ENCODE measurements around the gene APOBEC2.

Gene APOBEC2

DNA sequence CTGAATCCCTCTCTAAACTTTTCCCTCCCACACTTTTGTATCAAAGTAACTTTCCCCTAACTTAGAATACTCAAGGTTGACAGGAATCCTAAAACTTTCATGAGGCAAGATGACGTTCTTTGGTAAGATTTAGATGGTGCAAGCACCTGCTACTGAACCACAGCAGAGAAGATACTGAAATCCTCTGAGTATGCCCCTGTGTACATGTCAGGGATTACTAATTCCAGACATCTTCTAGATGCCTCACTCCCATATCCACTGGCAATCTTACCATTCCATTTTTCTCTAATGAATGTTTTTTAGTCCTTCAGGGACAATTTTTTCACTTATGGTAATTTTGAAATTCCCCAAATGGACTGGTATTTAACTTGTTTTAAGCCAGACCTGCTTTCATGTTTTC is 9.1 kb downstream of the APOBEC2 start:
- no peak for DNase-seq

DNA sequence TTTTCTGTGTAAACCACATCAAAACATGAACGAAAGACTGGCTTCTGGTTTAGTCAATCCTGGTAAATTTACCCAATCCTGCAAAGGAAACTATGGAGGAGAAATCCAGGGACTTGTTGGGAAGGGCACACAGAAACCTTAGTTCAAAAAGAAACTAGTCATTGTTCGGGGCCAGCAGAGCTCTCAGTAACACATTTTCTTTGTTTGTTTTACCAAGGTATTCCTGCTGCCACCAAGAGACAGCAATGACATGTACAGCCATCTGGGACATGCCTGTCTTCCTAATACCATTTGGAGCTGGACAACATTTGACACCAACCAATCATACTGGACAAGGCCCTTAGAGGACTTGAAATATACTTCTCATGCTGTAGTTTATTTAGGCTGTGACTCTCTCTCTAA is 10.9 kb downstream of the APOBEC2 start:
- DNase-seq = no peak

DNA sequence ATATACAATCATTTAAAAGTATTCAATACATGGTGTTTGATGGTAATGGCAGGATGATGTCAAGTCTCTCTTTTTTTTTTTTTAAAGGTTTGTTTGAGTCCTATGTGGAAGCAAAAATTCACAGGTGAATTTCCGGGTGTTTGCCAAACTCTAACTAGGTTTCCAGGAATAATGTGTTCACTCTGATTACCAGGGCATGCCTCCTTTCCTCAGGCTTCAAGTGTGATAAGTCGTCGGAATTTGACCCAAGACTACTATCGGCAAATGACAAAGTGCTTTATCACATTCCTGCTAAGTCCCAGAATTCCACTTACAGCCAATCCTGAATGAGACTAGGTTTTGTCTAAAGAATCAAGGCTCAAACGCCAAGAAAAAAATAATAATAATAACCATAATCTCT is 11.8 kb downstream of the APOBEC2 start:
- no peak for DNase-seq

DNA sequence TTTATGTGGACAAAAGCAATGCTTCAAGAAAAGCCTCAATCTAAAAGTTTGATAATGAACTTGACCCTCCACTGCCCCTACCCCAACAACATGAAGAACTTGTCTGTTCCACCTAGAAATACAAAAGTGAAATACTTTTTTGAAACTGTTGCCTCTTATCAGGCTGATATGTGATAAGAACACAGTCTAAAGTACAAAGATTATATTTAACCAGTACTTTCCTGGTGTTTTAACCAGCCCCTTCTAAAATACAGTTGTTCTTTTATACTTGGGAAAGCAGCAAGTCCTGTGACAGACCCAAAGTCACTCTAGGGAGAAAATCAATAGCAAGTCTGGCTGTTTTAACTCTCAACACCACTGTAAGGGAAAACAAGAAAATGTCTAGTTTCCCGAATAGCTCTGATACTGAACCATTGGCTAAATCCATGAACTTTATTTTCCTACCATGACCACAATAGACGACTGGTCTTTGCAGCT is 12.6 kb downstream of the APOBEC2 start:
- DNase-seq = no peak

DNA sequence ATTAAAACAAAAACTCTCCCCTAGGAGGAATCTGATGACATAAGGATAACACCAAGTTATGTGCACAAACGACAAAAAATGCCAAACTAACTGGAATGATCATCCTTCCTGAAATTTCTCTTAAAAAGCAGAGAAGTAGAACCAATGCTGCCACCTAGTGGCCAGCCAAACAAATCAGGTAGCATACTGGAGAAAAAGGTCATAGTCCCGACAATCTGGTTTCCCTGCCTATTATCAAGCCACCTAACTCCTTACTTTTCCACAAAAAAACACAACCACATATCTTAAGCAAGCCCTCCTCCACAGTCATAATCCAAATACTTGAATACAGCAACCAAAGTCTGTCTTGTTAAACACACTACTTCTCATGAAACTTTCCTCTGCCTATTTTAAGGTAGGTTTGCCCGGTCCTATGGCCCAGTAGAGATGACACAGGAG is 13.9 kb downstream of the APOBEC2 start:
- DNase-seq = peak; percentile 91

DNA sequence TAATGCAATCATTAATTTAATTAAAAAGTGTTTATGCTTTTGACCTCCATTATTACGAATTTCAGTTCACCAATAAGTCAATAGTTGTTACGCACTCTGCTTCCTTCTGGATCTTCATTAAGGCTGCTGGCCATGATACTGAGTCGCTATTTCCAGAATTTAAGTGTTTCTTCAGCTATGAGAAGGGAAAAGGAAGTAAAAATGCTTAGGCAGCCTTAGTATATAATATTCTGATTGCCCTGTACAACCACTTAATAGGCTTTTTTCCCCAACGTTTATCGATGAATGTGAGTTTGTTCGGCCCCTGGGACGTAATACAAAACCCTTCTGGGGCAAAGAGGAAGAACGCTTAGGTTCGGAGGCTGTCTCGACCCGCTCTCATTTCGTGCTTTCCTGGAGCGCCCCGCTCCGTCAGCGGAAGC is 18.5 kb downstream of the APOBEC2 start:
- no peak for DNase-seq

DNA sequence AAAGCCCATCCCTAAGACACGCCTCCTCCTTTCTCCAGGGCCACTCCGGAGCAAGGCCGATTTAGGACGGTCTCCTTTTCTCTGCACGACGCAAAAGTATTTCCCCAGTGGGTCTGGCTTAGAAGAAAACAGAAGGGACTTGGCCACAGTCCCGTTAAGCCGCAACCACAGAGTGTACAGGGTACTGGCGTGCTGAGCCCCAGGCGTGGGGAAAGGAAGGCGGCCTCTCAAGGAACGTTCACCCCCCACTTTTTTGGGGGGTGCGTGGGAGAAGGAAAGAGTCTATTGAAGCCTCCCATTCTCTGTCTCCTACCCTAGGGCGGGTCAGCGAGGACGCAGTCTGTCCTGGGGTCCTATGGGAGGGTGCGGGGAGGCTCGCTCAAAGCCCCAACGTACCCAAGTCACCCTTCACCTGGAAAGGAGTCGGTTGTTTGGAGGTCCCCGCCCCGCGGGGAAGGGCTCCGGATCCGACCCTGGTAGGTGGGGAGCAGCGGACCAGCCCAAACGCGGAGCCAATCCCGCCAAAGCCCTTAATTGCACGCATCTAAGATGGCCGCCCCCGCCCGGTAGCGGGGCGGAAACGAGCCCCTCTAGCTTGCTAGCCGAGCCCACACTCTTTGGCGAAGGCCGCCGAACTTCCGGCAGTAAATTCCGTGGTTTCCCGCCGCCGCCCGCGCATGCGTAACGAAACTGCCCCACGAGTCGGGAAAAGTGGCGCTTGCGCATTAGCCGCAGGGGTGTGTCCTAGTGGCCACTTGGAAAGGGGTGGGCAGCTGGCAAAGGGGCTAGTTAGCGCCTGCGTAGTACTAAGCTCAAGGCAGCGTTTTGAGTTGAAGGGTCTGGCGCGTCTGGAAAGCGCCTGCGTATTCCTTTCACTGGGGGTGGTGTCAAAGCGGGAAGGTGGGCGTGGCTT is 19.2 kb downstream of the APOBEC2 start, which contains the start of gene OARD1:
TSS of gene OARD1 (minus strand) at position 434 of the 913 bp plus-strand sequence. CDS start 722 bp downstream, outside the sequence.
- DNase-seq = peak; percentile 100

DNA sequence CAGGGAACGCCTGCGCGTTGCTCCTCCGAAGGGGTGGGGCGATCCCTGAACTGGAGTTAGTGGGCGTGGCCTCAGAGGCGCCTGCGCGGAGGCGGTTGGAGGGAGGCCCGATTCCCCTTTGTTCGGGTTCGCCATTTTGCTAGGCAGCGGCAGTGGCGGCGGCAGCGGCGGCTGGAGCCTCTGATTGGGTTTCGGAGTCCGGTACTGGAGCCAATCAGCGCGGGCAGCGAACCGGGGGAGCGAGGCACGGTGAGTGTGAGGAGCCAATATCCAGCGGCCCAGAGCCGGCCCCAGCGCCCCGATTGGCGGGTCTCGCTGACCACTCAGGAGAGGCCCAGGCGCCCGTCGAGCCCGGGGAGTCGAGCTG is 19.8 kb downstream of the APOBEC2 start, which contains the start of gene NFYA:
TSS of gene NFYA (plus strand) at position 139 of the 367 bp plus-strand sequence. CDS start 6,116 bp downstream, outside the sequence.
- no peak for DNase-seq

DNA sequence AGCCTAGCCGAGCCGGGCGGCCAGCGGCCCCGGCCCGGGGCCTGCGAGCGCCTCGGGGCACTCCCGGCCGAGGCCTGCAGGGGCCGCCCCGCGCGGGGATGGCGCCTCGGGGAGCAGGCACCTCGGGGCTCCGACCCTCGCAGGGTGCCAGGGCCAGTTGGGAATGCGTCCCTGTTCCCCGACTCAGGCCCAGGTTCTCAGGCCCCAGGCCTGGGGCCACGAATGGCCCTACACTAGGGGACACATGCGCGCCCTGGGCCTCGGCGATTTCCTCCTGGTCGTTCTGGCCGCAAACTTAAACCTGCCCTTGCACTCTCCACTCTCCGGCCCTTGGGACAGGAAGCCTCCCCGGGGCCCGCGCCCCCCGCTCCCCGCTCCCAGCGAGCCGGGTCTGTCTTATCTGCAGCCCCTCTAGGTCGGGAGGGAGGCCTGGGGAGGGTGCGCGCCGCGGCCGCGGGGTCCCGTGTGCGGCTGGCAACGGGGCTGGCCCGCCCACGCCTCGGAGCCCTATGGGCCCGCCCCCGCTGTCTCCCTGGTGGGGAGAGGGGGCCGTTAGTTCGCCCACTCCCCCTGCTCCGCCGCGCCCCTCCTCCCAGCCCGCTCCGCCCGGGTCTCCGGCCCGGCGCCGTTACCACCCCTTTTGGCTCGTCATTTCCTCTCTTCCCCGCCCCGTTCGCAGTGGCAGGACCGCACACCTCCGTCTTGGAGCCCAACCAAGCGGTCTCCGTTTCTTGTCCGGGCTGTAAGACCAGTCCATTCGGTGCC is 20.4 kb downstream of the APOBEC2 start:
- DNase-seq = peak; percentile 93

DNA sequence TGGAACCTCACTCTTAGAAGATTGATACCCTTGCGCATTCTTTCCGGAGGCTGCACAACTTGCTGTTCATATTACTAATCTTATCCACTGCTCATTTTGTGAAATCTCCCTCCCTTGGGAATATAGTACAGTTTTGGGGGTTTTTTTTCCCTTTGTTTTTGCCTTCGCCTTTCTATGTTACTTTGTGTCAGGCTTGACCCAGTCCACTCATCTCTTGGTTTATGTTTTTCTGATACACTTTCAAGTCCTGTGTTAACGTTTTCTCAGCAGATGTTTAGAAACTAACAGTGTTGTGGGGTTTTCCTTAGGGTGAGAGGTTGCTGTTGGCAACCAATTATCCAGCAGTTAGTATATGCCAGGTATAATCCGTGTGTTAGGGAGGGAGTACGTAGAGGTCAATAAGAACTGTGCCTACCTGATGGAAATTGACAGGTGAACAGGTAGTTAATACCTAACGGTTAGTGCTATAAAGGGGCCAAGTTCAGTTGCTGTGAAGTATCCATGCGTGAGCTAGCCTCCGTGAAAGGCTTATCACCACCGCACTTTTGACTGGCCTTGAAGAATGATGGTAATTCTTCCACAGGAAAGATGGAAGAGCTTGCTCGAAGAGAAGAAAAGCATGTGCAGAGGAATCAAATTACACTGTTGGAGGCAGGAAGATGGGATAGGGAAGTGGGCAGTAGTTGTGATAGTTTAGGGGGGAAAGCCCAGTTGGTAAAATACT is 21.1 kb downstream of the APOBEC2 start:
- peak; percentile 49 for DNase-seq

DNA sequence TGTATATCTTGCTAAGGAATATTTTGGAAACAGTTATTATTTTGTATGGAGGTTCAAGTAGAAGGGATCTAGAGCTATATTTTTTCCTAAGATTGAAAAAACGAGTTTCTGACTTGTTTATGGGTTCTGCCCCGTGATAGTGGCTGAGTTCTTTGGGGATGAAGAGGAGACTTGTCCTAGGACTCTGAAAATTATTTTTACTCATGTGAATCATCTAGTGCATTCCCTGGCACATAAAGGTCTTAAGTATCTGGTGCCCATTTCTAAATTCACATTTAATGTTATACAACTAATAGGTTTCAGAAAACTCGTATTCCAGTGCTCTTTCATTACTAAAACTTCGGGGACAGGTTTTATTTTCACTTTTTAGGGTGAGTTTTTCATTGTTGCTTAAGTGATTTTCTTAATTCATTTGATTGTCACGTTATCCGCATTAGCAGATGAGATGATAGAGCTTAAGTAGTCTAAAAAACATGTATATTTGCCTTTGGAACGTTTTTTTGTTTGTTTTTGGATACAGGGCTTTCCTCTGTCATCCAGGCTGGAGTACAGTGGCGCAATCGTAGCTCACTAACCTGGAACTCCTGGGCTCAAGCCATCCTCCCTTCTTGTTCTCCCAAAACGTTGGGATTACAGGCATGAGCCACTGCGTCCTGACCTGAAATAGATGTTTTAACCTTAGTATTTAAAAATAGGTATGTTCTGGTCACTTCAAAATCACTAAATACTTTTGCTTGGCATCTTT is 21.9 kb downstream of the APOBEC2 start:
- DNase-seq = no peak

DNA sequence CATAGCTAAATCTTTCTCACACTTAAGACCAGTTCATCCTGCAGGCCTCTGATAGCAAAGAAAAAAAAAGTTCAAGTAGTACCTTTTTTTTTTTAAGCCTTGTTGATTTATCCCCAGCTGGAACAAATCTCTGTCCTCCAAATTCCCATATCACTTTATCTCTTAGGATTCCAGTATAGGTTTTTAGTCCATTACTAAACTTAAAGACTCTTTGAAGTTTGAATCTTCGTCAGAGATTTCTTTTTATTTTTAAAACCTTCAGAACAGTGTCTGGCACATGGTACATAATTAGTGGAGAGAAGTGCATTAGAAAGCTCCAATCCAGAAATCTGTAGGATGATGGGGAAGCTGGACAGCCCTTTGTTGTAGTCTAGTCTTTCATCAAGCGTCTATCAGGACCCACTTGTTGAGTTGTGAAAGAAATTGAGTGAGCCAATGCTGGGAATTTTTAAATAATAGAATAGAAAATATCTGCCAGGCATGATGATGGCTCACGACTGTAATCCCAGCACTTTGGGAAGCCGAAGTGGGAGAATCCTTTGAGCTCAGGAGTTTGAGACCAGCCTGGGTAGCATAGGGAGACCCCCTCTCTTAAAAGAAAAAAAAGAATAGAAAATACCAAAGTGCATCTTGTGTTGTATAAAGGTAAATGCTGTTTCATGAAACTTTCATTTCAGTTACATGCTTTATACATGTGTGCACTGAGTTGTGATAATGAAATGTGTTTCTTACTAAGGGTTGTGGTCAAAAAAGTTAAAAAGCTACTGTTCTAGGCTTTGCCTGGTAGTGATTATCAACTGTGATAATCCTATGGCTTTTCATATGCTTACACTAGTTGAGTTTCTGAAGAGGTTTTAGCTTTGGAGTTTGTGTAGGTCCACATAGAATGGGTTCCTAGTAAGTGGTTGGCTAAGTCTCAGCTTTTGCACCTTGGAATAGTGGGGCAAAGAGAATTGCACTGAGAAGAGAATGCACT is 22.9 kb downstream of the APOBEC2 start:
- peak; percentile 50 for DNase-seq

DNA sequence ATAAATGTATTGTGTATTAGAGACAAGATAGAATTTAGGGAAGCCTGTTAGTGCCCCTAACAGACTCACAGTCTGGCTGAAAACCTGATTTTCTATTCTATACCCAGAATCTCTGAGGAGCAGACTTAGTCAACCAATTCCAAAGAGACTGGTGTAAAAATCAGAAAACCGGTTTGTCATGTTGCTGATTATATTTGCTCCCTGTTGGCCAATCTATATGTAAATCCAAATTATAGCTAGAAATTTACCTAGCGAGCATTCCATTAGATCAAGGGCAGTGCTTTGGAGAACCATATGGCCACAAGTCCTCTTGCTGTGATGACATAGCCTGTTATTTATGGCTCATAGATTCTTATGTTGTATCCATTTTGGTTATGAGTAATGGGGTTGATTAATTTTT is 24.5 kb downstream of the APOBEC2 start:
- DNase-seq = no peak

DNA sequence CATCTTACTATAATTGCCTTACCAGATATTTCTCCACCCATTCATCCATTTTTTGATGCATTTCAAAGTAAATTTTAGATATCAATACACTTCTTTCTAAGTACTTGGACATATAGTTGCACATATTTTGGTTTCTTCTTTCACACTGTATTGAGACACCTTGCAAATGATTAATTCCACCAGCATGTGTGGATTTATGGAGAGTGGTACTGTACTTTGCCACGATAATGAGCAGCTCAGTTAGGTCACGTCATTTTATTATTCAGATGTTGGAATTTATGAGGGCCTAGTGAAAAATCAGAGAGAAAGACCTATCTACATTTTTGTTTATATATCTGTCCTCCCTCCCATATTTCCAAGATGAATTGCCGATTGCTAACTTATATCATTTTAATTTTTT is 25.1 kb downstream of the APOBEC2 start:
- no peak for DNase-seq

DNA sequence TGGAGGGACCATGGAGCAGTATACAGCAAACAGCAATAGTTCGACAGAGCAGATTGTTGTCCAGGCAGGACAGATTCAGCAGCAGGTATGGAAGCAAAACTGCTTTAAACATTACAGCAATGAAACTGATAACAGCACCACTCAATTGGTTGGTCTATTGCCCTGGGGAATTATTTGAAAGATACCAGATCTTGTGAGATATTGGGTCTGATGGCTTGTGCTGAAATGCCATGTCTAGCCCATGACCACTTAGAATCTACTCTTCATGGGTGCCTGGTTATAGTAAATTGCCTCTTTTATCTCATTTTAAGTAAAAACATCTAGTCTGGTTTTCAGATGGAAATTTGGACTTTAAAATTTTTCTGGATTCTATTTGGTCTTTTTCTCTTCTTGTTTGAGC is 26.1 kb downstream of the APOBEC2 start:
- no peak for DNase-seq

DNA sequence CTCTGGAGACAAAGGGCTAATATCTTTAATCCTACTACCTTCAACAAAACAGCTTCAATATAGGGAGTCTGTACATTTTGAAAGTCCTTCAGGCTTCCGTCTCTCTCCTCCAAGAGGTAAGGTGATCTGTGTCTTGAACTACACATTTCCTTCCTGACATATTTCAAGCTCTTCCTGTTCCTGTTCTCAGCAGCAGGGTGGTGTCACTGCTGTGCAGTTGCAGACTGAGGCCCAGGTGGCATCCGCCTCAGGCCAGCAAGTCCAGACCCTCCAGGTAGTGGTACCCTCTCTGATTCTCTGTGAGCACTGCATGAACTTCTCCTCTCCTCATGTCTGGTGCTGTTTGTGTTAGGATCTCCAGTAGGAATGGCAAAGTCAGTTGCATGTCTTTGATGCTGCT is 27.6 kb downstream of the APOBEC2 start:
- no peak for DNase-seq

DNA sequence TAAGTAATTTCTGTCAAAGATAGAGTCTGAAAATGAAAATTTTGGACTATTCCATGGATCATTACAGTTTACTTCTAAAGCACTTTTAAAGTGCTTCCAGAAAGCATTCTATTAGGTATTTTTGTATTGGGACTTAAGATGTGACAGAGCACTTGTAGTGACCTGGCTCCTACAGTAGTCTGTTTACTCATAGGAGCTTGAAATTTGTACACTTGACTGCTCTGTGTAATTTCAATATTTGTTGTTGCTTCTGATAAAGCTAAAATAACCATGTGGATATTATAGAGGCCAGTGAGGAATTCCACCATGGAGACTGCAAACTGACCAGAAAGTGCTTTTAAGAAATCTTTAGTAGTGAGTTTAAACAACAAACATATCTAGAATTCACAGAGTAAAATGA is 30.1 kb downstream of the APOBEC2 start:
- no peak for DNase-seq

DNA sequence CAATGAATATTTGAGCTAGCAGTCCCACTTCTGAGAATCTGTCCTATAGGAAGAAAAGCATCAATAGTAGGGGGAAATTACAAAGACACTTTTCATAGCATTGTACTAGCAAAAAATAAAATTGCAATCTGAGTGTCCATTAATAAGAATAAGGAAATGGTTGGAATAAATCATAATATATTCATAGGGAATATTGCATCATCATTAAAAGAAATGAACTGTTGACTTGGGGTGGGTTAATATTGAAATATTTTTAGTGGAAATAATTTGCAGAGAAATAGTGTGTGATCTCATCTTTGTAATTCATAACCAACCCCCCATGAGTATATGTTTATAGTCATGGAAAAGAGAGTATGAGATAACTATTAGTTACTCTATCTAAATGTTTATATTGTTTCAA is 32.2 kb downstream of the APOBEC2 start:
- DNase-seq = no peak

DNA sequence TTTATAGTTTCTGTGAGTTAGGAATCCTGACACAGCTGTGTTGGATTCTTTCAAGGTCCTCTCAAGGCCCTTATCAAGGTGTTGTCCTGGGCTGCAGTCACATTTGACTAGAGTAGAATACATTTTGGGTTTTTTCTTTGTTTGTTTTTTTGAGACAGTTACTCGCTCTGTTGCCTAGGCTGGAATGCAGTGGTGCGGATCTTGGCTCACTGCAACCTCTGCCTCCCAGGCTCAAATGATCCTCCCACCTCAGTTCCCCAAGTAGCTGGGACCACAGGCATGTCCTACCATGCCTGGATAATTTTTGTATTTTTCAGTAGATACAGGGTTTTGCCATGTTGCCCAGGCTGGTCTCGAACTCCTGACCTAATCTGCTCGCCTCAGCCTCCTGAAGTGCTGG is 35.4 kb downstream of the APOBEC2 start:
- no peak for DNase-seq

DNA sequence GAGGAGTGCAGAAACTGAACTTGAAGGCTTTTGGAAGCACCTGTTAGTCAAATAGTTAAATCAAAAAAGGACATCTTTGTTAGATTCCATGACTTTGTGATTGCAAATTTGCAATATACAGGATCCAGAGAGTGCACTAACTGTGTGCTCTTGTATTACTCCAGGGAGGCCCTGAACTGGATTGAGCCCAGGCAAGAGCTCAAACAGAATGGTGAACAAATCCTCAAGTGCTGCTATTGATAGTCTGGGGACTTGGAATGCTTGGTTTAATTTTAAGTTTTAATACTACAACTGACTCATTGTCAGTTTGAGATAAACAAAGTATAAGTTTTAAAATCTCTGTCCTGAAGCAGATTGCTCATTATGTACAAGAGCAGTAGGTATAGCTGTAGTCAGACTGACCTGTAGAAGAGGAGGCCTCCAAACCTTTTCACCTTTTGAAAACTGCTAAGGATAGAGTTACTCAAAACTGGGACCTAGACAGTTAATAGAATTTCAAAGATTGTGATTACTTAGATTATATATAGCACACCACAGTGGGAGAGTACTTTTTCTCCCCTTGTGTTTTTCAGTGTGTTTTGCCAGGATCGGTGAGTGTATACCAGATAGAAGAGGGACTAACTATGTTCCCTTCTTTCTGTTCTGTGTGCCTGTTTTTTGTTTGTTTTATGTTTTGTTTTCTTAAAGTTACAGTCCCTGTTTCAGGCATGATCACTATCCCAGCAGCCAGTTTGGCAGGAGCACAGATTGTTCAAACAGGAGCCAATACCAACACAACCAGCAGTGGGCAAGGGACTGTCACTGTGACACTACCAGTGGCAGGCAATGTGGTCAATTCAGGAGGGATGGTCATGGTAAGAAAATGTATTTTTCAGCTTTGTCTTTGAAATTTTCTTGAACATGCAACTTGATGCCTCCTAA is 38.1 kb downstream of the APOBEC2 start:
- no peak for DNase-seq
